PFSK-1 (cell line): Measurements from ENCODE around the gene COA3.

Source experiments
- POLR2AphosphoS5 ChIP-seq: IDR thresholded peaks from 2 replicates; pipeline ENCODE4 v1.6.1; 2012; ENCODE audit warnings: low read depth, mild to moderate bottlenecking, control low read depth, low read length, moderate library complexity
- TAF1 ChIP-seq: IDR thresholded peaks from 2 replicates; pipeline ENCODE4 v1.6.1; 2012; ENCODE audit warnings: low read length, control low read depth, borderline replicate concordance; ENCODE audit not compliant: insufficient read depth

DNA sequence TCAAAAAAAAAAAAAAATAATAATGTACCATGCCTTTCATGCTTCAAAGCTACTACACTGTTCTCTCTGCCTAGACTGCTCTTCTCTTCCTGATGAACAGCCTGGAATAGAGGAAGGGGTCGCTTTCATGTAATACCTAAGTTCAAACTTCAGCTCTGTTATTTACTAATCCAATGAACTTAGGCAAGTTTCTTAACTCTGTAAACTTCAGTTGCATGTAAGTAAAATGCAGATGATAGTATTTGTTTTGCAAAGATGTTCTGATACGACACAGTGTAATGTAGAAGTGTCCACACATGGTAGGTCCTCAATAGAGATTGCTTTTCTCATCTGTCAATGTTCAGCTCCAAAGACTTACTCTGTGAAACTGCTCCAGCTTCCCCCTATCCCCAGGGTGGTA lies 6.6 kb downstream of the COA3 start:
- no peak for TF ChIP-seq TAF1
- TF ChIP-seq POLR2AphosphoS5, result no peak
